ENCODE results near the gene ADAMTS17.

ADAMTS17 gene

DNA sequence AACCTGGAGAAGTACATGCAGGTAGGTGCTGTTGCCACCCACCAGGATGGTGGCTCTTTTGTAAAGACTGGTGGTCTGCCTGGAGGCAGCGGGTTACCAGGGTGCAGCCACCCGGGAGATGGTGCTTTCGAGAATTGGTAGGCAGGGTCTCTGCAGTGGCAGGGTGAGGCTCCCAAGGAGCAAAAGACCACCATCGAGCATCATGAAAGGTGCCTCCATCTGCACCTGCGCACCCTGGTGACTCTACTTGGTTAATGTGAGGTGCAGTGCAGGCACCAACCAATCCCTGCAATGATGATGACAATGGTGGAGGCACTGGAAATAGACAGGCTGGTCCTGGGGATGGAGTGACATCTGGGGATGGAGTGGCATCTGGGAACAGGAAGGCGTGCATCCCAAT lies 236.7 kb downstream of the ADAMTS17 start:
- DNase-seq (ENCODE audit: low spot score), result no peak
- TF ChIP-seq, protein P1, sequence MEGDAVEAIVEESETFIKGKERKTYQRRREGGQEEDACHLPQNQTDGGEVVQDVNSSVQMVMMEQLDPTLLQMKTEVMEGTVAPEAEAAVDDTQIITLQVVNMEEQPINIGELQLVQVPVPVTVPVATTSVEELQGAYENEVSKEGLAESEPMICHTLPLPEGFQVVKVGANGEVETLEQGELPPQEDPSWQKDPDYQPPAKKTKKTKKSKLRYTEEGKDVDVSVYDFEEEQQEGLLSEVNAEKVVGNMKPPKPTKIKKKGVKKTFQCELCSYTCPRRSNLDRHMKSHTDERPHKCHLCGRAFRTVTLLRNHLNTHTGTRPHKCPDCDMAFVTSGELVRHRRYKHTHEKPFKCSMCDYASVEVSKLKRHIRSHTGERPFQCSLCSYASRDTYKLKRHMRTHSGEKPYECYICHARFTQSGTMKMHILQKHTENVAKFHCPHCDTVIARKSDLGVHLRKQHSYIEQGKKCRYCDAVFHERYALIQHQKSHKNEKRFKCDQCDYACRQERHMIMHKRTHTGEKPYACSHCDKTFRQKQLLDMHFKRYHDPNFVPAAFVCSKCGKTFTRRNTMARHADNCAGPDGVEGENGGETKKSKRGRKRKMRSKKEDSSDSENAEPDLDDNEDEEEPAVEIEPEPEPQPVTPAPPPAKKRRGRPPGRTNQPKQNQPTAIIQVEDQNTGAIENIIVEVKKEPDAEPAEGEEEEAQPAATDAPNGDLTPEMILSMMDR (IDR thresholded peaks at IDR 0.05; ENCODE audit: extremely low read depth, missing control alignments), result no peak

DNA sequence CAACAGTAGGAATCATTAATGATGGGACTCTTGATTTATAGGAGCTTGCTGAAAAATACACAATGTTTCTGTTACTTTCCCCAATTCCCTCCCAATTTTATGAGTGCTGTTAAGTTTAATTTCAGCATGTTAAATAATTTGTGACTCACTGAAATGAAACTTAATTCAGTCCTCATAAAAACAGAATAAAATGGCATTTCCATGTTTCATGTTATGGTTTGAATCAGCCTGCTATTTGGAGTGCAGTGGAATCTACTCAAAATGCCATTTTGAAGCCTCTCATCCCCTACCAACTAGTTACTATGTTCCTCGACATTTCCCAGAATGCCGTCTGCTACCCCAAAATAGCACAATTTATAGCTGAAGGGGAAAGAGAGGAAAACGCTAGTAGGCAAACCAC lies 237.5 kb downstream of the ADAMTS17 start:
- TF ChIP-seq, protein P1 (IDR thresholded peaks at IDR 0.05; ENCODE audit: extremely low read depth, missing control alignments), result no peak
- DNase-seq (ENCODE audit: low spot score), result no peak

- no peak for DNase-seq (ENCODE audit: low spot score)
- TF ChIP-seq, protein P1 (IDR thresholded peaks at IDR 0.05; ENCODE audit: extremely low read depth, missing control alignments), result no peak
Observed at GRCh38 chr15:100103828-100104227, 237.9 kb downstream of the ADAMTS17 start.

GRCh38 chr15:100101426-100102089 lies 240.2 kb downstream of the ADAMTS17 start:
- no peak for DNase-seq (ENCODE audit: low spot score)
- TF ChIP-seq, protein P1 (IDR thresholded peaks at IDR 0.05; ENCODE audit: extremely low read depth, missing control alignments), result no peak

GRCh38 chr15:100100926-100101325 lies 240.8 kb downstream of the ADAMTS17 start:
- TF ChIP-seq, protein P1 (IDR thresholded peaks at IDR 0.05; ENCODE audit: extremely low read depth, missing control alignments), result no peak
- DNase-seq (ENCODE audit: low spot score), result no peak

GRCh38 chr15:100099976-100100375 lies 241.8 kb downstream of the ADAMTS17 start:
- TF ChIP-seq, protein P1 (IDR thresholded peaks at IDR 0.05; ENCODE audit: extremely low read depth, missing control alignments), result no peak
- no peak for DNase-seq (ENCODE audit: low spot score)

DNA sequence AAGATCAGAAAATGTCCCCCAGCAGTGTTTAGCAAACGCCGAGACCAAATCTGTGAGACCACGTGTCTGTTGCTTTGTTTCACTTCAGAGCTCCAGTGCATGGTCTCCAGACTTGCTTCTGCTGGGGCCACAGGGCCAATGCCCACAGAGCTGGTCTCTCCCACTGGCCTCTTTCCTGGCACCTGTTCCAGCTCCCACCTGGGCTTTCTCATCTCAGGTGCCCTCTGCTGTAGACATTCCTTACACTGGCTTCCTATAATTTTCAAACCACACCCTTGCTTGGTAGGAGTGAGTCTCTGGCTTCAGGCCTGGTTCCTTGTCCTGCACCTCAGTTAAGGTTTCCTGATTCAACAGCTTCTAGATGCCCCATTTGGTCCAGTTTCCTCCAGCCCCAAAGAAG lies 243.1 kb downstream of the ADAMTS17 start:
- DNase-seq (ENCODE audit: low spot score), result no peak
- TF ChIP-seq, protein P1 (IDR thresholded peaks at IDR 0.05; ENCODE audit: extremely low read depth, missing control alignments), result no peak
